ENCODE data around the gene TBC1D22A. TPM values are rescaled to one million over a fixed set of nuclear protein-coding genes. Genes with fewer than 3 reads are reported as not detected.

Gene TBC1D22A
- total RNA-seq, 6 donors from 2014 or later, result 27.1 to 48.2 (median 35.3) TPM

DNA sequence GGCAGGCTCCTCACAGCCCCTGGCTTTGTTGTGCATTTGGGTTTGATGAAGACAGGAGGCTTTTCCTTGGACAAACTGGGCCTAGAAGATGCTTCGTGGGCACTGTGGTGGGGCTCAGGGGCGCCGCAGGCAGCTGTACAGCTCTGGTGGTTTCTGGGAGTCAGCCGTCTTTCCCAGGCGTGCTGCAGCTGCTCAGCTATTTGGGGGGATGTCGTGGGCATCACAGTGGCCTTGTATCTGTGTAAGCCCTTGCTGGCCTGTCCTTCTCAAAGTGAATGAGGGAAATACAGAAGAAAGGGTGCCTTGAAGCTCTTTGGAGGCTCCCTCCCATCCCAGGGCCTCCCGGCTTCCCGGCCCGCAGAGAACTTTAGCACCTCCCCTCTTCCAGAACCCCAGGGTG lies 89.5 kb downstream of the TBC1D22A start:
- Histone ChIP-seq H3K9me3 (no peaks in the 10 kb centered on the region), H3K4me1 (peaks cover 0 to 14% (median 13%) of the 10 kb centered on the region in 4 donors), H3K36me3 (no peaks in the 10 kb centered on the region), H3K4me3 (no peak overlapping the region), H3K27ac (no peak overlapping the region), H3K27me3 (no peaks in the 10 kb centered on the region)
- ATAC-seq (ENCODE audit: low FRiP score in 2 of 2) (no peak), DNase-seq (peak in 1 of 2 donors; percentile 50)
- TF ChIP-seq, protein P1, sequence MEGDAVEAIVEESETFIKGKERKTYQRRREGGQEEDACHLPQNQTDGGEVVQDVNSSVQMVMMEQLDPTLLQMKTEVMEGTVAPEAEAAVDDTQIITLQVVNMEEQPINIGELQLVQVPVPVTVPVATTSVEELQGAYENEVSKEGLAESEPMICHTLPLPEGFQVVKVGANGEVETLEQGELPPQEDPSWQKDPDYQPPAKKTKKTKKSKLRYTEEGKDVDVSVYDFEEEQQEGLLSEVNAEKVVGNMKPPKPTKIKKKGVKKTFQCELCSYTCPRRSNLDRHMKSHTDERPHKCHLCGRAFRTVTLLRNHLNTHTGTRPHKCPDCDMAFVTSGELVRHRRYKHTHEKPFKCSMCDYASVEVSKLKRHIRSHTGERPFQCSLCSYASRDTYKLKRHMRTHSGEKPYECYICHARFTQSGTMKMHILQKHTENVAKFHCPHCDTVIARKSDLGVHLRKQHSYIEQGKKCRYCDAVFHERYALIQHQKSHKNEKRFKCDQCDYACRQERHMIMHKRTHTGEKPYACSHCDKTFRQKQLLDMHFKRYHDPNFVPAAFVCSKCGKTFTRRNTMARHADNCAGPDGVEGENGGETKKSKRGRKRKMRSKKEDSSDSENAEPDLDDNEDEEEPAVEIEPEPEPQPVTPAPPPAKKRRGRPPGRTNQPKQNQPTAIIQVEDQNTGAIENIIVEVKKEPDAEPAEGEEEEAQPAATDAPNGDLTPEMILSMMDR (IDR thresholded peaks at IDR 0.05), result no peak
- TF ChIP-seq EP300 (IDR thresholded peaks at IDR 0.05), result no peak
- no peak for TF ChIP-seq POLR2AphosphoS5 (IDR thresholded peaks at IDR 0.05)
- 93% methylated on average over 9 of the region's 9 CpGs; no CpG with 5 or more reads in 1 of the 2 donors for WGBS, 2 donors

DNA sequence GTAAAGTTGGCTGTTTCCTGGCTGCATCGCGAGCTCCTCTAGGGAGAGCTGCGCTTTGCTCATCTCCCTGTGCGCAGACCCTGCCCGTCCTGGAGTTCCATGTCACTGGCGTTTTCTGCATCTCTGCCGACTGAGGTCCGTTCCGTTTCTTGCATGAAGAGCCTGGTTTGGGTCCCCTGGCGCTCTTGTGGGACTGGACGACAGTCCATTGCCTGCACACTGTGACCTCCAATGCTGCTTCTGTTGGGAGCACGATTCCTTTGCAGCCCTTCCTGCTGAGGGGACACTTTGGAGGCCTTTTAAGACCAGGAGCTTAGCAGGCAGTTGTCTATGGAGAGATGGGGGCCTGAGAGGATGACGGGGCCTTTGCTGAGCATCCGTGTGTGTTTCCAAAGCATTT lies 90.3 kb downstream of the TBC1D22A start:
- H3K9me3 ChIP-seq, result no peaks in the 10 kb centered on the region
- H3K27ac ChIP-seq, result peak overlapping the region in 1 of 4 donors; percentile 83
- no peak overlapping the region for H3K4me3 ChIP-seq
- peak in 1 of 2 donors; percentile 20 for DNase-seq
- H3K4me1 ChIP-seq, result peaks cover 0 to 14% (median 13%) of the 10 kb centered on the region in 4 donors
- WGBS, 2 donors, result 97 to 99% methylated on average over 12 to 14 of the region's 14 CpGs
- TF ChIP-seq EP300 (IDR thresholded peaks at IDR 0.05) (no peak), POLR2AphosphoS5 (IDR thresholded peaks at IDR 0.05) (no peak)
- TF ChIP-seq, protein P1 (IDR thresholded peaks at IDR 0.05), result no peak
- H3K27me3 ChIP-seq, result no peaks in the 10 kb centered on the region
- ATAC-seq (ENCODE audit: low FRiP score in 2 of 2), result no peak
- no peaks in the 10 kb centered on the region for H3K36me3 ChIP-seq

DNA sequence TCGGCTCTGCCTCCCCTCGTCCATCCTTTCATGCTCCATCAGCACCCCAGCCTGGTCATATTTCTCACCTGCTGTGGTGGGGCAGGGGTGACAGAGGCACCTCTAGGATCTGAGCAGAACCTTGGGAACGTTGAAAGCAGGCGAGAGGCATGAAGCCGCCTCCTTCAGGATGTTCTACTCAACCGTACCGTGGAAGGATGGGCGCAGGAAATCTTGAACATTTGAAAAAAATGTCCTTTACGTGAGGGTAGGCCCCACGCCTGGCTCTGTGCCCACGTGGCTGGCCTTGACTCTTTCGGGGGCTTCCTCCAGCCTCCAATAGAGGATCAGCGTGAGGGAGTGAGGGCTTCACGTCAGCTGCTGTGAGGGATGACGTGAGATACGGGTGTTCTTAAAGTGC lies 90.7 kb downstream of the TBC1D22A start:
- WGBS, 2 donors, result 93% methylated on average over 15 to 16 of the region's 16 CpGs
- Histone ChIP-seq H3K4me1 (peaks cover 0 to 14% (median 13%) of the 10 kb centered on the region in 4 donors), H3K4me3 (no peak overlapping the region), H3K9me3 (no peaks in the 10 kb centered on the region), H3K36me3 (no peaks in the 10 kb centered on the region), H3K27ac (peak overlapping the region; percentile 52 to 83 (median 64)), H3K27me3 (no peaks in the 10 kb centered on the region)
- ATAC-seq (ENCODE audit: low FRiP score in 2 of 2) (no peak), DNase-seq (peak in 1 of 2 donors; percentile 36)
- TF ChIP-seq EP300 (IDR thresholded peaks at IDR 0.05) (no peak), POLR2A (IDR thresholded peaks at IDR 0.05) (no peak), POLR2AphosphoS5 (IDR thresholded peaks at IDR 0.05) (no peak)
- TF ChIP-seq, protein P1 (IDR thresholded peaks at IDR 0.05), result no peak

DNA sequence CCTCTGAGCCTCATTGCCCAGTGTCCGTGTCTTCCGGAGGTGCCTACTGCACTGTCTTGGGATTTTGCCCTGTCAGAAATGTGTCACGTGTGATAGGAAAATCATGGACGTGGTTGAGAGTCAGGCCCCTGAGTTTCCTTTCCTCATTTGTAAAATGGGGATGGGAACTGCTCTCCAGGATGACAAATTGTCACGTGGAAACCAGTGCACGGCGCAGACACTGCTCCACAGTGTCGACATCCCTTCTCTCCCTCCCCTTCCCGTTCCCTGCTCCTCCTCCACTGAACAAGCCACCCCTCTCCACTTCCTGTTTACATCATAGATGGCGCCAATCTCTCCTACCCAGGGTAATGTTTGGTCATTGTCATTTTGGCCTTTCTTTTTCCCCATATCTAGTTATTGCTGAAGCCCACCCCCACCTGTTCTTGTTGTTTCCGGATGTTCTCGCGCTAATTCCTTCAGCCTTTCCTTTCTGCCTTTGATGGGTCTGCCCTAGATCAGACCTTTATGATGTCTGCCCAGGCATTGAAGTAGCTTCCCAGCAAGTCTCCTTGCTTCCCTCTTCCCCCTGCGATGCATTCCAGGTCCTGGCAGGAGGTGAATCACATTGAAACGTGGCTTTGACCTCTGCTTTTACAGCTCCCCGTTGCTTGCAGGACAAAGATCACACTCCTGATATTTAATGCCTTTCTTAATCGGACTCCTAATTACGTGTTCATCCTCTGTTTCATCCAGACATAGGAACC lies 91.8 kb downstream of the TBC1D22A start:
- Histone ChIP-seq H3K27me3 (no peaks in the 10 kb centered on the region), H3K36me3 (no peaks in the 10 kb centered on the region), H3K27ac (peak overlapping the region; percentile 57 to 83 (median 64)), H3K9me3 (no peaks in the 10 kb centered on the region), H3K4me3 (peak overlapping the region in 2 of 4 donors; percentile 2 to 15), H3K4me1 (peaks cover 0 to 14% (median 13%) of the 10 kb centered on the region in 4 donors)
- WGBS, 2 donors, result 51 to 69% methylated on average over 18 of the region's 18 CpGs
- peak in 1 of 2 donors; percentile 73 for DNase-seq
- TF ChIP-seq POLR2AphosphoS5 (IDR thresholded peaks at IDR 0.05) (peak; percentile 66 to 79), EP300 (IDR thresholded peaks at IDR 0.05) (peak in 2 of 4 donors; percentile 81 to 82), POLR2A (IDR thresholded peaks at IDR 0.05) (peak in 1 of 4 donors; percentile 37)
- TF ChIP-seq, protein P1 (IDR thresholded peaks at IDR 0.05), result no peak
- ATAC-seq (ENCODE audit: low FRiP score in 2 of 2), result peak; percentile 81 to 90

Data from upper lobe of left lung (tissue), 6 donors.